Measurements from ENCODE around the gene RPP40. TPM values are rescaled to one million over a fixed set of nuclear protein-coding genes. Genes with fewer than 3 reads are reported as not detected.

RPP40 gene
- total RNA-seq, 1 experiment from 2014 or later, result 15.9 TPM

- Histone ChIP-seq H3K9me2 (ENCODE audit: insufficient read depth) (no peaks in the 10 kb centered on the region), H3K36me3 (ENCODE audit: control insufficient read depth in 1 of 2, insufficient read depth in 2 of 2, low read length in 2 of 2) (no peaks in the 10 kb centered on the region), H3K9ac (ENCODE audit: low read length) (no peak overlapping the region), H3K27me3 (ENCODE audit: insufficient read depth, low read length) (no peaks in the 10 kb centered on the region), H3K9me3 (ENCODE audit: control insufficient read depth in 1 of 2, insufficient read depth in 1 of 2, low read depth in 1 of 2, low read length in 2 of 2) (no peaks in the 10 kb centered on the region), H3K27ac (ENCODE audit: low read depth, low read length) (no peak overlapping the region), H2AFZ (ENCODE audit: low read depth, low read length, poor library complexity, severe bottlenecking) (no peak overlapping the region), H3K4me1 (ENCODE audit: control insufficient read depth in 1 of 2, insufficient read depth in 2 of 2, low read length in 2 of 2) (no peaks in the 10 kb centered on the region), H3K4me2 (ENCODE audit: low read length) (no peak overlapping the region), H3K4me3 (replicated peaks in 1 of 2; ENCODE audit: low read depth in 1 of 2, low read length in 2 of 2) (no peak overlapping the region), H4K20me1 (ENCODE audit: insufficient read depth) (no peaks in the 10 kb centered on the region), H3K79me2 (ENCODE audit: insufficient read depth, low read length) (no peaks in the 10 kb centered on the region)
- ATAC-seq, result no peak
- ChIA-PET POLR2A (no interaction called here), CTCF (no interaction called here), RAD21 (ENCODE audit: low non-redundant PET in 1 of 2, low total read pairs in 2 of 2, uncharacterized antibody in 2 of 2, unreplicated experiment in 2 of 2) (no interaction called here)
- DNase-seq (ENCODE audit: low read depth, low spot score), result no peak
- TF ChIP-seq CTCF (IDR thresholded peaks at IDR 0.05 in 2 of 3, conservative IDR thresholded peaks at IDR 0.05 in 1 of 3; ENCODE audit: borderline replicate concordance in 1 of 3, insufficient read depth in 1 of 3, low read depth in 2 of 3, low read length in 2 of 3) (no peak), SRF (IDR thresholded peaks at IDR 0.05; ENCODE audit: low read depth) (no peak), MAX (IDR thresholded peaks at IDR 0.05) (no peak), EZH2phosphoT487 (IDR thresholded peaks at IDR 0.05; ENCODE audit: borderline replicate concordance) (no peak), ZFX (IDR thresholded peaks at IDR 0.05) (no peak), RAD21 (IDR thresholded peaks at IDR 0.05; ENCODE audit: low read depth) (no peak), EGR1 (IDR thresholded peaks at IDR 0.05; ENCODE audit: low read depth) (no peak), JUND (IDR thresholded peaks at IDR 0.05) (no peak)
- TF ChIP-seq, protein P1, sequence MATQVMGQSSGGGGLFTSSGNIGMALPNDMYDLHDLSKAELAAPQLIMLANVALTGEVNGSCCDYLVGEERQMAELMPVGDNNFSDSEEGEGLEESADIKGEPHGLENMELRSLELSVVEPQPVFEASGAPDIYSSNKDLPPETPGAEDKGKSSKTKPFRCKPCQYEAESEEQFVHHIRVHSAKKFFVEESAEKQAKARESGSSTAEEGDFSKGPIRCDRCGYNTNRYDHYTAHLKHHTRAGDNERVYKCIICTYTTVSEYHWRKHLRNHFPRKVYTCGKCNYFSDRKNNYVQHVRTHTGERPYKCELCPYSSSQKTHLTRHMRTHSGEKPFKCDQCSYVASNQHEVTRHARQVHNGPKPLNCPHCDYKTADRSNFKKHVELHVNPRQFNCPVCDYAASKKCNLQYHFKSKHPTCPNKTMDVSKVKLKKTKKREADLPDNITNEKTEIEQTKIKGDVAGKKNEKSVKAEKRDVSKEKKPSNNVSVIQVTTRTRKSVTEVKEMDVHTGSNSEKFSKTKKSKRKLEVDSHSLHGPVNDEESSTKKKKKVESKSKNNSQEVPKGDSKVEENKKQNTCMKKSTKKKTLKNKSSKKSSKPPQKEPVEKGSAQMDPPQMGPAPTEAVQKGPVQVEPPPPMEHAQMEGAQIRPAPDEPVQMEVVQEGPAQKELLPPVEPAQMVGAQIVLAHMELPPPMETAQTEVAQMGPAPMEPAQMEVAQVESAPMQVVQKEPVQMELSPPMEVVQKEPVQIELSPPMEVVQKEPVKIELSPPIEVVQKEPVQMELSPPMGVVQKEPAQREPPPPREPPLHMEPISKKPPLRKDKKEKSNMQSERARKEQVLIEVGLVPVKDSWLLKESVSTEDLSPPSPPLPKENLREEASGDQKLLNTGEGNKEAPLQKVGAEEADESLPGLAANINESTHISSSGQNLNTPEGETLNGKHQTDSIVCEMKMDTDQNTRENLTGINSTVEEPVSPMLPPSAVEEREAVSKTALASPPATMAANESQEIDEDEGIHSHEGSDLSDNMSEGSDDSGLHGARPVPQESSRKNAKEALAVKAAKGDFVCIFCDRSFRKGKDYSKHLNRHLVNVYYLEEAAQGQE (IDR thresholded peaks at IDR 0.05; ENCODE audit: low read depth), result no peak
- TF ChIP-seq, protein P2, sequence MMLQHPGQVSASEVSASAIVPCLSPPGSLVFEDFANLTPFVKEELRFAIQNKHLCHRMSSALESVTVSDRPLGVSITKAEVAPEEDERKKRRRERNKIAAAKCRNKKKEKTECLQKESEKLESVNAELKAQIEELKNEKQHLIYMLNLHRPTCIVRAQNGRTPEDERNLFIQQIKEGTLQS (IDR thresholded peaks at IDR 0.05), result no peak
- intact Hi-C loops (cut with micrococcal nuclease), result no loop called here
- no TSS peak for BruUV-seq (replicated peaks)
Measured at GRCh38 chr6:5012519-5012918, 8.7 kb upstream of the RPP40 start.
